Activated gamma-delta T cell treated with Interleukin-2 at 50 U/mL for 16 hours (primary cell): ENCODE data around the gene RPL35.

ENCODE experiments used
- DNase-seq: peaks from one replicate; pipeline ENCODE4 v3.0.0-alpha.2; 2020

Gene RPL35

DNA sequence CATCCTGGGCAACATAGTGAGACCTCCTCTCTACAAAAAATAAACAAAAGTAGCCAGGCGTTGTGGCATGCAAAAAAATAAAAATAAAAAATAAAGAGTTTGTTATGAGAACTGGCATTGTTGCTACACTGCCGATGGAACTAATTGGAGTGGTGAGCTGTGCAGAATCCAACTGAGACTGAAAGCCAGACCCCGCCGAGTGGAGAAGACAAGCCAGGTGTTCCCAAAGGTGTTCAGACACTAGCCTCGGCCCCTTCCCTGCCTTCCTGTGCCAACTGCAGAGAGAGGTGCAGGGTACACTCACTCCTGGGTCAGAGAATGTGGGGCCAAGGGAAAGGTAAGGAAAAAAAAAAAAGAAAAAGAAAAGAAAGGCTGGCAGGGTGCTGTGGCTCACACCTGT lies 46.2 kb downstream of the RPL35 start:
- no peak for DNase-seq

- DNase-seq: no peak
Measured at GRCh38 chr9:124814164-124814535, 47.6 kb downstream of the RPL35 start.

GRCh38 chr9:124813501-124814163 lies 48.1 kb downstream of the RPL35 start:
- no peak for DNase-seq

- DNase-seq: no peak
Measured at GRCh38 chr9:124813041-124813440, 48.7 kb downstream of the RPL35 start.

GRCh38 chr9:124812441-124812876 lies 49.3 kb downstream of the RPL35 start:
- no peak for DNase-seq

GRCh38 chr9:124810663-124811355 lies 50.9 kb downstream of the RPL35 start:
- DNase-seq: no peak

- no peak for DNase-seq
Measured at GRCh38 chr9:124809741-124810500, 51.8 kb downstream of the RPL35 start.

- DNase-seq: no peak
Measured at GRCh38 chr9:124809211-124809610, 52.5 kb downstream of the RPL35 start.

DNA sequence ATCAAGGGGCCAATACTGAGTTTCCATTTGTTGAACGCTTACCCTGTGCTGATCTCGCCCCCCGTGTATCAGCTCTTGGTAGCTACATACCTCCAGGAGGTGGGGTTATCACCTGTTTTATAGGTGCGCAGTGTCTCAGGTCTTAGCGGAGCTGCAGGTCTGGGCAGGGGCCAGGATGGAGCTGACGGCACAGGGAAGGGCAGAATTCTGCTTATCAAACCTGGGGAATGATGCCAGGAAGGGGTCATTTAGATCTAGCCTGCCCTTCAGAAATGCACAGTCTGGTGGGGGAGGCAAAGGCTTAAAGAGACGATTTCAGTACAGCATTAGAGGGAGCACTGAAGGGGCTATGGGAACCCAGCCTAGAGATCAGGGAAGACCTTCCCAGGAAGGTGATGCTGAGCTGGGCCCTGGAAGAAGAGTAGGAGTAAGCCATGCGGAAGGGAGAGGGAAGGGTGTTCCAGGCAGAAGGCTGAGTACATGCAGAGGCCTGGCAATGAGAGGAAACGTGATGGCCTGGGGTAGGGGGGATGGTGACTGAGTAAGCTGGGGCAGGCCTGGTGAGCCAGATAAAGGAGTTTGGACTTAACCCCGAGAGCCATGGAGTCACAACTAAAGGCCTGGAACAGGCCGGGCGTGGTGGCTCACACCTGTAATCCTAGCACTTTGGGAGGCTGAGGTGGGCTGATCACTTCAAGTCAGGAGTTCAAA lies 53.4 kb downstream of the RPL35 start:
- DNase-seq: no peak
